GM19351 (cell line): ENCODE measurements around the gene RARG.
"Not testable (repeated sequence)": the region's sequence is repeated elsewhere in the genome, so short reads cannot be mapped to it uniquely, and the experiment has no call there.

ENCODE experiments used
- ATAC-seq: cut with Tn5 transposase; IDR thresholded peaks from one replicate; pipeline ENCODE4 v1.9.1; 2021; ENCODE audit warnings: mild to moderate bottlenecking, moderate library complexity; ENCODE audit not compliant: unreplicated experiment

The RARG gene

GRCh38 chr12:53193985-53194716 is 37.9 kb downstream of the RARG start:
- ATAC-seq: no peak

DNA sequence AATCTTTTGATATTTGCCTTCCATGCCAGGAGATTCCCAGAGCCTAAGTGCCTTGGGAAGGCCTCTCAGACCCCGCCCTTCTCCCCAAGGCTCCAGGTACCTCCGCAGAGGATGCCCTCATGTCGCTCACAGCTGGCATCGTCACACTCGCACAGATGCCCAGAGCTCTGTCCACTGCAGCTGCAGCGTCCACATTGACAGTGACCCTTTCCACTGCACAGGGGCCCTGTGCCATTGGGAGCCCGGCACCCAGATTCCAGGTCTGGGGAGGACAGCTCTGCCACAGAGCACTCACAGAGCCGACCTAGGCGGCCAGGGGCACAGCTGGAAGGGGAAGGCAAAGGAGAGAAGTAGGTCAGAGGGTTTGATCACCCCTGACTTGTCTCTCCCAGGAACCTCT is 39.0 kb downstream of the RARG start:
- ATAC-seq: no peak

DNA sequence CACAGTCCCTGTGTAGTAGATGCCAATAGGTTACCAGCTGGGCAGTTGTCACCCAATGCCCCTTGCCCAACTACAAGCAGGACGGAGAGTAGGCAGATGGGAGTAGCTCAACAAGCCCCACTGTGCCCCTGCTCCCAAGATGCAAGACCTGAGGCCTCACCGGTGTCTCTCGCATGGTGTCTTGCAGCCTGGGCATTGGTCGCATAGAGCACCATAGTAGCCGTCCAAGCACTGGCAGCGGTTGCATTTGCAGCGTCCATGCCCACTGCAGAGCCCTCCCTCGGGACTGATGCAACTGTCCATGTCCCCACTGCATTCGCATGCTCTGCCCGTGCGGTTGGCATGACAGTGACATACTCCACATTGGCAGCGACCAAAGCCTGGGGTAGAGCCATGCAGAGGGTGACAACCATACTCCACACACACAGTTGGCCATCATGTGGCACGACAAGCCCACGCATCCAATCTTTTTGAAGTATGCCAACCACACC is 39.4 kb downstream of the RARG start:
- ATAC-seq: no peak

DNA sequence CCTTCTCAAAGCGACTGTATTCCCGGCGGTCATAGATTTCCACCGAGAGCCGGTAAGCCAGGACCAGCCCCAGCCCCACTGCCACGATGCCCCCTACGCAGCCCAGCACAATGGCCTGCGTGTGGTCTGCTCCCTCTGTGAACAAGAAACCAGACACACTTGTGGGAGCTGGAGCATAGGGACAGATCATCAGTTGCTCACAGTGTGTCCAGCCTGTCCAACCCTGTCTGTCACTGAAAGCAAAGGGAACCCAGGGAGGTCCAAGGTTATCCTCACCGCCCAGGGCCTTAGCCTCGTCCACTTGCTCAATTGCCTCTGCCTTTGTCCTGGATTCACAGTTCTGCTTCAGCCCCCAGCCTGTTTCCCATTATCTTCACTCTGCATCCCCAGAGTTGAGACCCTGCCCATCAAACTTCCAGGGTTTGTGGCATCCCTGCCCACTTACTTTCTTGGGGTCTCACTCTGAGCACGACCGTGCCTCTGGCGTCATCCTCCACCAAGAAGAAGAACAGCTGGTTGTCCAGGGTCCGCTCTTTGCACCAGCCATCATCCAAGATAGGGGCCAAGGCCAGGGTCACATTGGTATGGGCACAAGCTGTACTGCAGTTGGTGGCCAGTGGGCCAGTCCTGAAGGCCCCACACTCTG is 40.0 kb downstream of the RARG start:
- no peak for ATAC-seq

- ATAC-seq: no peak
These were observed 40.7 kb downstream of the RARG start for GRCh38 chr12:53191096-53191884.

DNA sequence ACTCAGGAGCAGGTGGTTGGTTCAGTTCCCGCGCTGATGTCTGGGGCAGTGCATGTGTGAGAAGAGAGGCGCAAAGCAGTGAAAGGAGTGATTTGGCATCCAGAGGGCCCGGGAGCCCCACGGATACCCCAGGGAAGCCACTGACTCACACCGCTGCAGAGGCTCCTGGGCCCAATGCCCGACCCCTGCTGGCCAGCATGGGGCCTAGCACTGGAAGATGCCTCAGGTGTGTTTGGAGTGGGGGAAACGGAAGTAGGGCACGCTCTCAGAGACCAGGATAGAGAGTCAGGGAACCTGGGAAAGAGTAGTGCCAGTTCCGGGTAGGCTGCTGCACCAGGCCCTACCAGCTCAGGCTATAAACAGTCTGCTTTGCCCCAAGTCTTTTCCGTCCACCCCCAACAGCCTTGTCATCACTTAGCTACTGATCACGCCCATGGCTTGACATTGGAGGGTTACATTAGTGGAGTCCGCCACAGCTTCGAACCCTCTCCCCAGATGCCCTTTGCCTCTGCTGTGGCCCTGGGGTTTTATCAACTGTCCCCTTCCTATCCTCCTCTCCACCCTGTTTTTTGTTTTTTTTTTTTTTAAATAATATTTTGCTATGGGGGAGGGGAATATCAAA is 41.8 kb downstream of the RARG start:
- peak; percentile 76 for ATAC-seq

DNA sequence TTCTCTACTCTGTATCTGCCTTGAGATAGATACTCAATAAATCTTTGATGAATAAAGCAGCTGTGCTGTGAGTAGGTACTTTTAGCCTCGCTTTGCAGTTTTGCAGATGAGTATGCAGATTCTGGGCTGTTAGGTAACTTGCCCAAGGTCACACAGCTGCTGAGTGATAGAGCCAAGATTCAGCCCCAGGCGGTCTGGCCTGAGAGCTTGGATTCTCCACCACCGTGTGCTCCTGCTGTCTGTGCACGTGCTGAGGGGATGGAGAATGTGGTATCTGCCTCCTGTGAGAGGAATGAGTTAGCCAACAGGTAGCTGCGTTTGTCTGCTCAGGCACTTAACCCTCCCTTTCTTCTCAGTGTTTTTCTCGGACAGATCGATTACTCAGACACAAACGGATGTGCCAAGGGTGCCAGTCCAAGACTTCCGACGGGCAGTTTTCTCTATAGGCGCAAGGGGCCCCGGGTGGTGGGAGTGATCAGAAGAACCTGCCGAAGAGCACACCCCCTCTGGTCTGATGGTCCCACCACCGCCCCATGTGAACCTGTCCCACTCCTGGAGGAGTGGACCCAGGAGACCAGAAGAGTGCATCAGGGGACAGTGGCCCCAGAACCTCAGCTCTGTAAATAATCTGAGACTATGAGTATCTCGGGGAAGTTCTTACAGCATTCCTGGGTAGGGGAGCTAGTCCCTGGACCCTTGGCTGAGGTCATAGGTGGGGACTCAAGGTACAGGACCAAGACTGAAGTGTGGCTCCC is 44.7 kb downstream of the RARG start:
- ATAC-seq: no peak

DNA sequence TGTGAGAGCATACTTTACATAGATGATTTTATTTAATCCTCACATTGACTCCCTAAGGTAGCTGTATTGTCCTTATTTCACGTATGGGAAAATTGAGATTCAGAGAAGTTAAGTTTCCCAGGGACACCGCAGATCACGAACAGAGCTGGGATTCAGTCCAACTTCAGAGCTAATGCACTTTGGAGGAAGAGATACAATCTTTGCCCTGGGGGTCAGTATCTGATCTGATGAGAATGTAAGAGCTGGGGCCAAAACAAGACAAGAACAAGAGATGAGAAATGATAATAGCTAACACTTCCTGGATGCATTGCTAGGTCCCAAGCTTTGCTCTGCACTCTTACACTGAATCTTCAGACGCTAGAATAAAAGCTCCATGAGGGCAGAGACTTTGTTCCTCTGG is 45.3 kb downstream of the RARG start:
- ATAC-seq: no peak

GRCh38 chr12:53185582-53186153 is 46.3 kb downstream of the RARG start:
- ATAC-seq: no peak

DNA sequence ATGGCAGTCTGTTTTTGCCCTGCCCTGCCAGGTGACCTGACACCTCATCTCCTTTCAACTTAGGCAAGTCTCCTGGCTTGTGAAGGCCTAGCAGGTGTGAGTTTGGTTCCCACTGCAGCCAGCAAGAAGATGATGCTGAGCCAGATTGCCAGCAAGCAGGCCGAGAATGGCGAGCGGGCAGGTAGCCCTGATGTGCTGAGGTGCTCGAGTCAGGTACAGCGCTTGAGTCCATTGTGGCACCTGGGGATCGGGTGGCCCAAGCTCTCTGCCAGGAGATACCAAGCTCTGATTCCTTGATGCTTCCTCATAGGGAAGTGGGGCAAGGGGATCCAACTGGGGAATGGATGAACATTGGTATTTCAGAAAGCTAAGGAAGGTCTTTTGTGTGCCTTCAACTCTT is 47.2 kb downstream of the RARG start:
- ATAC-seq: no peak

DNA sequence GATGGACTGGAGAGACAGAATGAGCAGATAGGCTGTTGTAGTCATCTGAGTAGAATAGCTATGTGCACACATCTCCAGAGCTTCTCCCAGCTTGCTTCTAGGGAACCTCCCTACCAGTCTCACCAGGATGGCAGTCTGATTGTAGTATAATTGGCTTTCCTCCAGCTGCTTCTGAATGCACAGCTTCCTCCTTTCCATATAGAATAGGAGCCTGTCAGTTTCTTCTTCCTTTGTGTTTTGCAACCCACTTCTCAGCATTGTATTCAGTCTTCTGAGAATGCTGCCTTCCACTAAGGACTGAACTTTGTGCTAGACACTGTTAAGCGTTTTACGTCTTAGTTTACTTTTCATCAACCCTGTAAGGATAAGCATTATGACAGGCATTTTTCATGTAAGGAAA is 49.1 kb downstream of the RARG start:
- ATAC-seq: no peak

- ATAC-seq: no peak
These were observed 50.1 kb downstream of the RARG start for GRCh38 chr12:53181935-53182334.

DNA sequence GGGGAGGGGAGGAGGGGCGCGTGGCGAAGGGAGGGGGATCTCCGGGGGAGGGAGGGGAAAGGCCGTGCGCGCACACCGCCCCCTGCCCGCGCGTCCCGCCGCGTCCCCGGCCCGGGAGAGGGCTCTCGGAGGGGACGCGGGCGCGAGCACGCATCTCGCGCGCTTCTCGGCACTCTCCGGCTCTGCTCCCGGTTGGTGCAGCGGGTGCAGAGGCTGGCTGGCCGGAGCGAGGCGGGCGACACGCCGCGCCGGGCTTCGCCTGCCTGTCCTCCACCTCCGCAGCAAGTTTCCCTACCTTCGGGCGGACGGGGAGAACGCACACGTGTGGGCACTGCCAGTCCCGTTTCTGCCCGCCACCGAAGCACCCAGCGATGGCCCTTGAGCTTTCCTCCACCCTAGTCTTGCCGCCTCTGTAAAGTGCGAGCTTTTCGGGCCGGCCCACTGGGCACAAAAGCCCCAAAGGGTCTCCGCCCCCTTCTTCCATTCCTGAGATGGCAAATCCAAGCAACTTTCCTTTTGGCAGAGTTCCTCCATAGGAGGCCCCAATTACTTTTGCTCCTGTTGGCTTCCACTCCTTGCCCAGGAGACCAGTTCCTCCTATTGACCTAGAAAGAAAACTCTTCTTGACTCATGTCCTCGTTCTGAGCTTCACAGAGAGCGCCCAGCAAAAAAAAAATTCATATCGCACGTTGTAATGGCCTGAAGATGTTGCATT is 50.9 kb downstream of the RARG start:
- peak; percentile 53 for ATAC-seq

DNA sequence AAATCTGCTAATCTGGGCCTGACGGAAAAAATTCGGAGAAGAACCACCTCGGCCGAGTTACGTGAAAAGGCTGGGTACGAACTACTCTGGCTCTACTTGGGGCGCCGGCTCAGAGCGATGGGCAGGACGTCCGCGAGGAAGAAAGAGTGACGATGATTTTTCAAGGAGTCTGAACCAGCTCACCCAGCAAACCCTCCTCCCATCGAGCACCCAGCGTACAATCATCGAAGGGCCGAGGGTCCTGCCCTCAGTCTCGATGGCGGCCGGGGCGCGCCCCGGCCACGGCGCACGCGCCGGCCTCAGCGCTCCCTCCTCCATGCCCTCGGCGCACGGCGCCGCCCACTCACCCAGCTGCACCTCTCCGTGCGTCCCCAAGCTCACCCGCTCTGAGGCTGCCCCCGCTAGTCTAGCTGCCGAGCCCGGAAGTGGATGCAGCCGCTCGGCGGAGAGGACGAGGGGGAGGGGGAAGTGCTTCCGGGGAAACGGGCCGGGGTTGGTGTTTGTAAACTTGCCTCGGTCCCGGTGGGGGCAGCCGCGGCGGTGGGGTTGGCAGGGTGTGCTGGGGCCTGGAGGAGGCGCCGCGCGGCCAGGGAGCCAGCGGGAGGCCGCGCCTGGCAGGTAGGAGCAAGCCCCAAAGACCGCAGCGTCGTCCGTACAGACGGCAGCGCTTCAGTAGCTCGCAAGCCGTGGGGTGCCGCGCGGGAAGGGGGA is 51.6 kb downstream of the RARG start, which contains the start of the genes CSAD and ZNF740:
Gene CSAD (minus strand): TSS at position 706 of the 711 bp plus-strand sequence. CDS start 7,455 bp downstream, outside the sequence.
Gene ZNF740 (plus strand): TSS at position 503 of the 711 bp plus-strand sequence. CDS start 1,262 bp downstream, outside the sequence.
- peak; percentile 89 for ATAC-seq

GRCh38 chr12:53179687-53180219 is 52.3 kb downstream of the RARG start:
- ATAC-seq: peak; percentile 23

DNA sequence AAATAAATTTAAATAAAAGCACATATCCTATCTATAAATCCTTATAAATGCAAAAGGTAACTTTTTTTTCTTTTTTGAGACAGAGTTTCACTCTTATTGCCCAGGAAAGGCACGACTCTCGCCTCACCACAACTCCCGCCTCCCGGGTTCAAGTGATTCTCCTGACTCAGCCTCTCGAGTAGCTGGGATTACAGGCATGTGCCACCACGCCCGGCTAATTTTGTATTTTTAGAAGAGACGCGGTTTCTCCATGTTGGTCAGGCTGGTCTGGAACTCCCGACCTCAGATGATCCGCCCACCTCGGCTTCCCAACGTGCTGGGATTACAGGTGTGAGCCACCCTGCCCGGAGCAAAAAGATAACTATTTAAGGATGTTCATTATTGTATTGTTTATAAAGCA is 53.2 kb downstream of the RARG start:
- not testable (repeated sequence) for ATAC-seq

DNA sequence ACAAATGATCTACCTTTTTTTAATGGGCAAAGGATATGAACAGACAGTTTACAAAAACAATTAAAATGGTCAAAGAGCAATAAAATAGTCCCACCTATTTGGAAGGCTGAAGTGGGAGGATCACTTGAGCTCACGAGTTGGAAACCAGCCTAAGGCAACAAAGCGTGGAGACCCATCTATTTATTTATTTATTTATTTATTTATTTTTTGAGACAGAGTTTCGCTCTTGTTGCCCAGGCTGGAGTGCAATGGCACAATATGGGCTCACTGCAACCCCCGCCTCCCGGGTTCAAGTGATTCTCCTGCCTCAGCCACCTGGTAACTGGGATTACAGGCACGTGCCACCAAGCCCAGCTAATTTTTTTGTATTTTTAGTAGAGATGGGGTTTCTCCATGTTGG is 54.6 kb downstream of the RARG start:
- not testable (repeated sequence) for ATAC-seq

- no peak for ATAC-seq
These were observed 55.3 kb downstream of the RARG start for GRCh38 chr12:53176750-53177149.
